HCT116 (cell line): ENCODE data around the gene ZNRF3.

Source experiments
- CTCF ChIP-seq, 3 experiments: fragments of 200-600 bp in 1 of 3; sonication (generic) in 1 of 3; IDR thresholded peaks in 2 of 3; conservative IDR thresholded peaks in 1 of 3; 2 replicates each; pipeline ENCODE4 v1.5.1; 2012 to 2017; ENCODE audit warnings: low read depth in 2 of 3, low read length in 2 of 3, antibody characterized with exemption in 1 of 3, borderline replicate concordance in 1 of 3, control low read depth in 1 of 3, mild to moderate bottlenecking in 1 of 3, mixed read lengths in 1 of 3, mixed run types in 1 of 3, moderate library complexity in 1 of 3; ENCODE audit not compliant: insufficient read depth in 1 of 3
- EZH2 ChIP-seq: fragments of 200-600 bp; sonication (generic); IDR thresholded peaks from 2 replicates; pipeline ENCODE4 v1.6.1; 2017; ENCODE audit warnings: antibody characterized with exemption, mixed run types
- EZH2phosphoT487 ChIP-seq: fragments of 200-600 bp; IDR thresholded peaks from 2 replicates; pipeline ENCODE4 v1.6.1; 2018; ENCODE audit warnings: antibody characterized with exemption, borderline replicate concordance
- POLR2A ChIP-seq: IDR thresholded peaks from 2 replicates; pipeline ENCODE4 v1.7.0; 2011; ENCODE audit warnings: borderline replicate concordance; ENCODE audit not compliant: insufficient read depth, insufficient read length; ENCODE audit errors: extremely low read depth
- POLR2AphosphoS5 ChIP-seq: IDR thresholded peaks from 2 replicates; pipeline ENCODE4 v1.6.1; 2011; ENCODE audit warnings: mild to moderate bottlenecking, low read depth, low read length, moderate library complexity
- SRF ChIP-seq: IDR thresholded peaks from 2 replicates; pipeline ENCODE4 v1.6.1; 2012; ENCODE audit warnings: low read depth

- no peak for TF ChIP-seq CTCF (IDR thresholded peaks at IDR 0.05 in 2 of 3, conservative IDR thresholded peaks at IDR 0.05 in 1 of 3; ENCODE audit: borderline replicate concordance in 1 of 3, insufficient read depth in 1 of 3, low read depth in 2 of 3, low read length in 2 of 3)
- no peak for TF ChIP-seq POLR2A
- TF ChIP-seq EZH2phosphoT487, result no peak
- TF ChIP-seq EZH2, result no peak
- no peak for TF ChIP-seq SRF
- TF ChIP-seq POLR2AphosphoS5, result no peak
These were observed 51.8 kb downstream of the ZNRF3 start for GRCh38 chr22:28935140-28935539.
